ENCODE data around the gene TCF12.

Gene TCF12

DNA sequence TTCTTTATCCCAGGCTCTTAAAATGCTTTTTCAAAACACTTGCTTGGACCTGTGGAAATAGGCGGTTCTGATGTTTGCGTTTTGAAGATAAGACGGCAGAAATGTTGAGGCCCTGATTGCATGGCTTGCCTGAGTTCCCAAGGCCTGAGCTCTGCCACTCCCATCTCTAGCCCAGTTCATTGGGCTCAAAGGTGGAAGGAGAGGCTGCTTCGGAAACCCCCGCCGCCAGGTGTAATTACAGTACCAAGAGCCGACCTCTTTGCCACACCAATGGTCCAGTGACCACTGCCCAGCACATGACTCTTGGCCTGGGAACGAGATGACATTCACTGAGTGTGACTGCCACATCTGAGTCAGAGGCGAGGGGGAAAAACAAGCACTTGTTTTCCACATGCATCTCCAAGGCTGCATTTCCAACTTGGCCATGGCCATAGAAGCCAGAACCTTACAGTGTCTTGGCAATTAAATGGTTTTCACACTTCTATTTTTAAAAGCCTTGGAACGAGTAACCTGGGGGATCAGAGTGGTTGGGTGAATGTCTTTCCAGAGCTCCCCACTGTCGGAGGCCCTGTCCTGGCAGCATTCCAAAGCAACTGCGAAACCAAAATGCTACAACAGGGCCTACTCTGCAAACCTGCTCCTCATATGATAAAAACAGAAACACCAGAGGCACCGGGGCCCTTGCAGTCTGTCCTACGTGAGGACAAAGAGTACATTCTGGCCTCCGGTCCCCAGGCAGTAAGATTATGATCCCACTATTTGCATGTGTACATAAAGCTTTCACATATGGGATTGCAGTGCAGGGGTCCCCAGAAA lies 394.1 kb downstream of the TCF12 start:
- Histone ChIP-seq H3K4me1 (ENCODE audit: control insufficient read depth, low read depth, low read length) (no peaks in the 10 kb centered on the region), H3K36me3 (ENCODE audit: control insufficient read depth, low read depth, low read length) (no peaks in the 10 kb centered on the region), H3K9me3 (ENCODE audit: control insufficient read depth, low read depth, low read length) (no peaks in the 10 kb centered on the region), H3K9ac (ENCODE audit: low read length) (no peak overlapping the region), H3K27ac (ENCODE audit: low read length) (no peak overlapping the region), H3K27me3 (ENCODE audit: control insufficient read depth, insufficient read depth, low read length) (no peaks in the 10 kb centered on the region), H3K4me3 (ENCODE audit: low read length) (no peak overlapping the region)

DNA sequence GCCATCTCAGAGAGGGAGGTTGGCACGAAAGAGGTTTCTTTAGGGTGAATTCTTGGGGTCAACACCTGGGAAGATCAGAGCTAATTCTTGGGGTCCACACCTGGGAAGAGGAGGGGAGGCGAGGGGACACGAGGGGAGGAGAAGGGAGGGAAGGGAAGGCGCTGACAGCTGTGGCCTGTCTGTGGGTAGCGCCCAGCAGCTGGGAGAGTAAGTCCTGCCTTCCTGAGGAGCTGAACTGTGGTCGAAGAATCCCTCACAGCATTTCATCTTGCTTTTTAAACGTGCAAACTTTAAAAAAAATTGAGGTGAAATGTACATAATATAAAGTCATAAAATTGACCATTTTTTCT lies 394.7 kb downstream of the TCF12 start:
- Histone ChIP-seq H3K9ac (ENCODE audit: low read length) (no peak overlapping the region), H3K27ac (ENCODE audit: low read length) (no peak overlapping the region)

DNA sequence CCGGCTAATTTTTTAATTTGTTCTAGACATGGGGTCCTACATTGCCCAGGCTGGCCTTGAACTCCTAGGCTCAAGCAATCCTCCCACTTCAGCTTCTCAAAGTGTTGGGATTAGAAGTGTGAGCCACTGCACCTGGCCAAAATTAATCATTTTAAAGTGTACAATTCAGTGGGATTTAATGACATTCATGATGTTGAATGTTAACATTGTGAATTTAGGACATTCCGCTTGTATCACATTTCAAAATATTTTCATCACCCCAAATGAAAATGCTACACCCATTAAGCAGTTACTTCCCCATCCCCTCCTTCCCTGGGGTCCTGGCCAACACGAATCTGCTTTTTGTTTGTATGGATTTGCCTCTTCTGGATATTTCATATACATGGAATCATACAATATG lies 395.8 kb downstream of the TCF12 start:
- H3K9ac ChIP-seq (ENCODE audit: low read length): no peak overlapping the region
- no peaks in the 10 kb centered on the region for H3K9me3 ChIP-seq (ENCODE audit: control insufficient read depth, low read depth, low read length)
- H3K36me3 ChIP-seq (ENCODE audit: control insufficient read depth, low read depth, low read length): no peaks in the 10 kb centered on the region
- H3K4me1 ChIP-seq (ENCODE audit: control insufficient read depth, low read depth, low read length): no peaks in the 10 kb centered on the region
- no peaks in the 10 kb centered on the region for H3K27me3 ChIP-seq (ENCODE audit: control insufficient read depth, insufficient read depth, low read length)
- no peak overlapping the region for H3K27ac ChIP-seq (ENCODE audit: low read length)
- H3K4me3 ChIP-seq (ENCODE audit: low read length): no peak overlapping the region

More for the DNA sequence above, 394.7 kb downstream of the TCF12 start:
- Histone ChIP-seq H3K27me3 (ENCODE audit: control insufficient read depth, insufficient read depth, low read length) (no peaks in the 10 kb centered on the region), H3K4me3 (ENCODE audit: low read length) (no peak overlapping the region), H3K36me3 (ENCODE audit: control insufficient read depth, low read depth, low read length) (no peaks in the 10 kb centered on the region), H3K9me3 (ENCODE audit: control insufficient read depth, low read depth, low read length) (no peaks in the 10 kb centered on the region), H3K4me1 (ENCODE audit: control insufficient read depth, low read depth, low read length) (no peaks in the 10 kb centered on the region)

DNA sequence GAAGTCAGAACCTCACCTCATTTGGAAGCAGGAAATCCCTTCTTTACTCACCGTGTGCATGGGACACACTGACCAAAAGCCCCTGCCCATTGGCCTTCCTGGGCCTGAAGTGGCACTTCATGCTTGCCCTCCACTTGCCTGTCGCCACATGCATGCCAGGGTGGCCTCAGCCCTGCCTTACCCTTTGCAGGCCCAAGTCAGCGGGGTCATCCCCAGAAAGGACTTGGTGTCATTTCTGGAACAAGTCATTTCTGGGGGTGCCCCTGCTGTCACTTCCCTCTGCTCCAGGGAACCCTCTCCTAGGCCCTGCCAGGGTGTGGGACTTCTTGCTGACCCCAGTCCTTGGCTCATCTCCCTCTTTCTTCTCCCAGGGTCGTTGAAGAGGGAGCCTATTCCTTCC lies 398.0 kb downstream of the TCF12 start:
- H3K4me3 ChIP-seq (ENCODE audit: low read length): no peak overlapping the region
- no peak overlapping the region for H3K27ac ChIP-seq (ENCODE audit: low read length)
- H3K9ac ChIP-seq (ENCODE audit: low read length): no peak overlapping the region
- H3K27me3 ChIP-seq (ENCODE audit: control insufficient read depth, insufficient read depth, low read length): no peaks in the 10 kb centered on the region
- no peaks in the 10 kb centered on the region for H3K4me1 ChIP-seq (ENCODE audit: control insufficient read depth, low read depth, low read length)
- H3K9me3 ChIP-seq (ENCODE audit: control insufficient read depth, low read depth, low read length): no peaks in the 10 kb centered on the region
- H3K36me3 ChIP-seq (ENCODE audit: control insufficient read depth, low read depth, low read length): no peaks in the 10 kb centered on the region

DNA sequence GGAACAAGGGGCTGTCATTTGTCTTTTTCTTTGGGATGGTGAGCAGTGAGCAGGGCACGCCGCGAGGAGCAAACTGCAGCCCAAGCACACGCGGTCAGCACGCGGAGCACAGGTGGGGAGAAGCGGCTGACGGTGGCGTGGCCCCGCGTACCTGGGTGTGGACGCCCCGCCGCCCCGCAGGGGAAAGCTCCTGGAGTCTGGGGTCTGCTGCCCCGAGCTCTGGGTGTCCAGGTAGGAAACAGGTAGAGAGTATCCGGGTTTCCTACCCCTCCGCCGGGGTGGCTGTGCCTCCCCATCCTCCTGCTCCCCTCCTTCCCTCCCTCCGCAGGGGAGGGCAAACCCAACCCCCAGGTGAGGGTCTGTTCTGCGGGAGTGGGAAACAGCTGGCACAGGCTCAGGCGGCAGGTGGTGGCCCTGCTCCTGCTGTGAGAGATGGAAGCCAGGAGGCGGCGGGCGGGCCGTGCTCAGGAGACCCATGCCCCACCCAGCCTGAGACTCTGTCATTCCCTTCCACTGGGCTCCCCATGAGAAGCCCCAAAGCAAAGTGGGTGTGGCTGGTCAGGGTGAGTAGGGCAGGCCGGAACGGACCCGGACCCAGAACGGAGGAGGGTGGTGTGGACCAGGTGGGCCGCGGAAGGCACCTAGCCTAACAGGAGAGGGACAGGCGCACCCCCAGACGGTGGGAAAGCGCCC lies 400.9 kb downstream of the TCF12 start:
- no peak overlapping the region for H3K27ac ChIP-seq (ENCODE audit: low read length)
- H3K9ac ChIP-seq (ENCODE audit: low read length): no peak overlapping the region
- peaks cover 7% of the 10 kb centered on the region for H3K4me1 ChIP-seq (ENCODE audit: control insufficient read depth, low read depth, low read length)
- H3K36me3 ChIP-seq (ENCODE audit: control insufficient read depth, low read depth, low read length): no peaks in the 10 kb centered on the region
- H3K27me3 ChIP-seq (ENCODE audit: control insufficient read depth, insufficient read depth, low read length): no peaks in the 10 kb centered on the region
- H3K4me3 ChIP-seq (ENCODE audit: low read length): no peak overlapping the region
- H3K9me3 ChIP-seq (ENCODE audit: control insufficient read depth, low read depth, low read length): no peaks in the 10 kb centered on the region

DNA sequence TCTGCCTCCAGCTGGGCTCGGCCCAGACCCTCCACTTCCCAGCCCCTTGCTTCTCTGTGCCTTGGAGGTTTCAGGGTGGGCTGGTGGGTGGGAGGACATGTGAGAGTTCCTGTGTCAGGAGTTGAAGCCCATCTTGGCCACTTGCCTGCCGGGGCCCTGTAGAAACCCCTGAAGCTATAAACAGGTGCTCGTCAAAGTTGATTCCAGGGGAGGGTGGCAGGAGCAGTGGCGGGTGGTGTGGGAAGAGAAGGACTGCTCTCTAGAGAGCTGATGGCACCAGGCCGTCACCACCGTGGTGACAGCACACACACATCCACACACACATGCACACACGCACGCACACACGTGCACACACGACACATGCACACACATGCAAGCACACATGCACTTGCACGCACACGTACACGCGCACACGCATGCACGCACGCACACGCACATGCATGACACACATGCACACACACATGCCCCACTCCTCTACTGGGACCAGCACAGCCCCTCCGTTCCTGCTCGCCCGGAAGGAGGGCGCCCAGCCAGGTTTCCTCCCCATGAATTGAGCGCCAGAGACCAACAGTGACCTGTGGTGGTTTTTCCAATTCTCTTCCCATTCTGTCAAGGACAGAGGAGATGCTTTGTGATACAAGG lies 401.6 kb downstream of the TCF12 start:
- Histone ChIP-seq H3K9ac (ENCODE audit: low read length) (no peak overlapping the region), H3K27me3 (ENCODE audit: control insufficient read depth, insufficient read depth, low read length) (no peaks in the 10 kb centered on the region), H3K27ac (ENCODE audit: low read length) (no peak overlapping the region), H3K9me3 (ENCODE audit: control insufficient read depth, low read depth, low read length) (no peaks in the 10 kb centered on the region), H3K4me1 (ENCODE audit: control insufficient read depth, low read depth, low read length) (peaks cover 11% of the 10 kb centered on the region), H3K36me3 (ENCODE audit: control insufficient read depth, low read depth, low read length) (no peaks in the 10 kb centered on the region), H3K4me3 (ENCODE audit: low read length) (no peak overlapping the region)

DNA sequence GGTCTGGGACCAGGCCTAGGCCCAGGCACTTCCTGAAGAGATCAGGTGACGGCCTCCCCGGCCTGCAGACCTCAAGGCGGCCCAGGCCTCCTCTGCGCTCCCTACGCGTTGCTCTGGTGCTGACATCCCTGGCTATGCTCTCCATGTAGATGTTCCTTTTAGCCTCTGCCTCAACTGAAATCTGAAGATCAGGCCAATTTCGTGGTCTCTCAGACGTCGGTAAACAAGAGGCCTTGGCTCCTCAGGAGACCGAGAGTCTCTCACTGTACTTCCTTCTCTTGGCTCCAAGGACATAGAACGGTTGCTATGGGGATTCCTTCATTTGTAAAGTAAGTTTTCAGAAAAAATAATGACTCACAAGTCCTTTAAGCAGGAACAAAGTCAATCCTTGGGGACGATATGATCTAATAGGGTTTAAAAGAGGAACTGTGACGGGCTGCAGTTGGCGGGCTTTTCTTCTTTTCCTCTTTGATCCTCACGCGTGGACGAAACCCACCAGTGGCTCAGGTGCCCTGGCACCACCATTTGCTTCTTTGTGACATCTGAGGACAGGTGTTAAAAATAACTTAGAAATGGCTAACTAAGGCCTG lies 402.3 kb downstream of the TCF12 start:
- peaks cover 11% of the 10 kb centered on the region for H3K4me1 ChIP-seq (ENCODE audit: control insufficient read depth, low read depth, low read length)
- no peak overlapping the region for H3K4me3 ChIP-seq (ENCODE audit: low read length)
- no peaks in the 10 kb centered on the region for H3K9me3 ChIP-seq (ENCODE audit: control insufficient read depth, low read depth, low read length)
- H3K27me3 ChIP-seq (ENCODE audit: control insufficient read depth, insufficient read depth, low read length): no peaks in the 10 kb centered on the region
- no peak overlapping the region for H3K27ac ChIP-seq (ENCODE audit: low read length)
- H3K9ac ChIP-seq (ENCODE audit: low read length): no peak overlapping the region
- H3K36me3 ChIP-seq (ENCODE audit: control insufficient read depth, low read depth, low read length): no peaks in the 10 kb centered on the region

DNA sequence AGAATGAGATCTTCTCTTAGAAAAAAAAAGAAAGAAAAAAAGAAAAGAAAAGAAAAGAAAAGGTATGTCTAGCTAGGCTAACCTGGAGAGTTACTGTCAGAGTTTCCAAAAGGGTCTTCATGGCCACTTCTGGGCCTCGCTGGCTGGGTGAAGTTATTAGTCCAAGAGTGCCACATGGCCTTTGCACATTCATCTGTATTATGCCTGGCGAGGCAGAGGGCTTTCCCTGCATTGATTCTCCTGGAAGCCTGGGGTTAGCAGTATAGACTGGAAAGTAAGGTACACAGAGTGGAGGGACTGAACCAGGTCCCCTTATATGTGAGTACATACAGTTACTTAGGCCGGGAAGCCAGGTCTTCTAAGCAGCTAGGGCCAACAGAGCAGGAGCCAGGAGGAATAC lies 403.0 kb downstream of the TCF12 start:
- Histone ChIP-seq H3K27ac (ENCODE audit: low read length) (no peak overlapping the region), H3K9ac (ENCODE audit: low read length) (no peak overlapping the region), H3K27me3 (ENCODE audit: control insufficient read depth, insufficient read depth, low read length) (no peaks in the 10 kb centered on the region)

DNA sequence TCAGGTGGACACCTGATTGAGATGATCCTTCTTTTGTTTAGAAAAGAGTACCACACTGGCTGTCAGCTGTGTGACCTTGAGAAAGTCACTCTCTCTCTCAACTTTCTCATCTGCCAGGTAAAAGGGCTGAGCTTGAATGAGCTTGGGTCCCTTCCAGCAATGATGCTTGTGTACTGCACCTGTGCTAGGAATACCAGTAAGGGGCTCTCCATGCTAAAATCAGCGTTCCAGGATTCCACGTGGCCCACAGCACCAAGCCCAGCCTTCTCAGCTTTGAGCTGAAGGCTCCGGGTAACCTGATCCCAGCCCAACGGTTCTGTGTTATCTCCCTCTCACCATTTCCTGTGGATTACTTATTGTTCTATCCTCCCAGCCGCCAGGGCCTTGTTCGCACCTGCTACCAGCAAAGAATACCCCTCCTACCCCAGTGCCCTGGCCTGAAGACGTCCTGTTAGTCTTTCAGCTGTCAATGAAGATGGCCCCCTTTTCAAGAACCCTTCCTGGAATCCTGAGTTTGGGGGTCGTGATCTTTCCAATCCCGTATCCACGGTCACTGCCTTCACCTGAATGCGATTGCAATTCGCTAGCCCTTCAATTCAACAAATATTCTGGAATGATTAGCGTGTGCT lies 403.6 kb downstream of the TCF12 start:
- H3K27ac ChIP-seq (ENCODE audit: low read length): no peak overlapping the region
- H3K9ac ChIP-seq (ENCODE audit: low read length): no peak overlapping the region
- no peaks in the 10 kb centered on the region for H3K27me3 ChIP-seq (ENCODE audit: control insufficient read depth, insufficient read depth, low read length)
- no peaks in the 10 kb centered on the region for H3K9me3 ChIP-seq (ENCODE audit: control insufficient read depth, low read depth, low read length)
- H3K4me1 ChIP-seq (ENCODE audit: control insufficient read depth, low read depth, low read length): peaks cover 11% of the 10 kb centered on the region
- H3K4me3 ChIP-seq (ENCODE audit: low read length): no peak overlapping the region
- no peaks in the 10 kb centered on the region for H3K36me3 ChIP-seq (ENCODE audit: control insufficient read depth, low read depth, low read length)

More for the DNA sequence above, 403.0 kb downstream of the TCF12 start:
- Histone ChIP-seq H3K36me3 (ENCODE audit: control insufficient read depth, low read depth, low read length) (no peaks in the 10 kb centered on the region), H3K4me3 (ENCODE audit: low read length) (no peak overlapping the region), H3K9me3 (ENCODE audit: control insufficient read depth, low read depth, low read length) (no peaks in the 10 kb centered on the region), H3K4me1 (ENCODE audit: control insufficient read depth, low read depth, low read length) (peaks cover 11% of the 10 kb centered on the region)

DNA sequence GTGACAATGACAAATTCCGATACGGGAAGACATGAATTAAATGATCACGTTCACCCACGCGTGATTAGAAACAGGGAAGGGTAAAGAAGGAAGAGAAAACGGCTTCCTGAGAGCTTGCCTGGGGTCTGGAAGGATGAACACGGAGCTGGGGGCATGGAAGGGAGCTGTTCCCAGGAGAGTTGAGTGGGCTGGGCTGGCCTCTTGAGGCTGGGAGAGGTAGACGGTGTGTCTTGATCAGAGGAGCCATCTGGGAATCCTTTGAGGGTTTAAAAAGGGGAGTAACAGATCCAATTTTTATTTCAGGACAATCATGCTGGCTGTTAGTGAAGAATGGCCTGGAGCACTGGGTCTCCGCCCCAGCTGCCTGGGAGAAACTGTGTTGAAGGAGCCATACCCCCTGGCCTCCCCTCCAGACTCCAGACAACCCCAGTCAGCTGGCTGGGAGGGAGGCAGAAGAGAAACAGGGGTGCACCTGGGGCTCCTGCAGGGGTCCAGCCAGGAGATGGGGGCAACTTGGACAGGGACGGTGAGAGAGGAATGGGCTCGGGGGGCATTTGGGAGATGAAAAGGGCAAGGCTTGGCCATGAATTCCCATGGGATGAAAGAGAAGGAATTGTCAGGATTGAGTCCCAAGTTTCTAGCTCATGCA lies 404.3 kb downstream of the TCF12 start:
- no peak overlapping the region for H3K27ac ChIP-seq (ENCODE audit: low read length)
- no peak overlapping the region for H3K9ac ChIP-seq (ENCODE audit: low read length)
- H3K4me1 ChIP-seq (ENCODE audit: control insufficient read depth, low read depth, low read length): peaks cover 11% of the 10 kb centered on the region
- no peaks in the 10 kb centered on the region for H3K36me3 ChIP-seq (ENCODE audit: control insufficient read depth, low read depth, low read length)
- no peak overlapping the region for H3K4me3 ChIP-seq (ENCODE audit: low read length)
- no peaks in the 10 kb centered on the region for H3K27me3 ChIP-seq (ENCODE audit: control insufficient read depth, insufficient read depth, low read length)
- H3K9me3 ChIP-seq (ENCODE audit: control insufficient read depth, low read depth, low read length): no peaks in the 10 kb centered on the region

DNA sequence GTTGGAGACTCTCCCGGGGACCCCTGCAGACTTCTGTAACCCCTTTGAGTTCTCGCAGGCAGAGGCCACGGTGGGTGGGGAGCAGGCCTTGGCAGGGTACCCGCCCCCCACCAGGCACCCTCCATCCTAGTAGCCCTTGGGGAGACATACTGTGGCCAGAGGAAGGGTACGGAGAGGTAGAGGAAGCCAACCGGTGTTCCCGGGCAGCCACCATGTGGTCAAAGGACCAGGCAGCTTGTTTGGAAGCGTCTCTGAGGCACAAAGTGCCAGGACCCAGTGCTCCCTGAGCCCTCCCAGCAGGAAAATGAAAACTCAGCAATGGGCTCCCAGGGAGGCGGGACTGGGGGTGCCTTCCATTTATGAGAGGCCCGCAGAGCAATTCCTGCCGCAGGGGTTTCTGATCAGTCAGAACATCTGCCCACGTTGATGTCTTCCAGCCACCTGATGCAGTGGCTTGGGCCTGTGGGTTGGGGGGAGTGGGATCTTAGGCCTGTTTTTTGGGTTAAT lies 404.9 kb downstream of the TCF12 start:
- H3K36me3 ChIP-seq (ENCODE audit: control insufficient read depth, low read depth, low read length): no peaks in the 10 kb centered on the region
- H3K27ac ChIP-seq (ENCODE audit: low read length): no peak overlapping the region
- H3K4me3 ChIP-seq (ENCODE audit: low read length): no peak overlapping the region

More for the DNA sequence above, 404.9 kb downstream of the TCF12 start:
- H3K27me3 ChIP-seq (ENCODE audit: control insufficient read depth, insufficient read depth, low read length): no peaks in the 10 kb centered on the region
- H3K9me3 ChIP-seq (ENCODE audit: control insufficient read depth, low read depth, low read length): no peaks in the 10 kb centered on the region
- peaks cover 11% of the 10 kb centered on the region for H3K4me1 ChIP-seq (ENCODE audit: control insufficient read depth, low read depth, low read length)
- no peak overlapping the region for H3K9ac ChIP-seq (ENCODE audit: low read length)

Measured in iPS-18a (cell line).